Stimulated activated naive B cell treated with anti-CD40 and anti-IgM and Interleukin-4, amounts not matched to agents 10 μg/mL and 1 μg/mL and 100 μg/mL, for 72 hours (primary cell): ENCODE data around the gene ALOX5.

Experiments
- ATAC-seq, 2 donors: fragments of 150-1000 bp; cut with Tn5 transposase; replicated peaks; 2 replicates each; pipeline ENCODE4 v1.10.0; 2021; ENCODE audit warnings: moderate library complexity in 1 of 2
- DNase-seq: peaks from one replicate; pipeline ENCODE4 v3.0.0; 2021
- H3K27ac Mint-ChIP-seq: one replicate; pipeline ENCODE4 v1.8.0; 2022; ENCODE audit warnings: mild to moderate bottlenecking, mixed read lengths
- H3K27me3 Mint-ChIP-seq, 2 donors: one replicate each; pipeline ENCODE4 v1.8.0; 2022; ENCODE audit warnings: mixed read lengths in 2 of 2
- H3K36me3 Mint-ChIP-seq, 2 donors: one replicate each; pipeline ENCODE4 v1.8.0; 2022; ENCODE audit warnings: mixed read lengths in 2 of 2, mild to moderate bottlenecking in 1 of 2
- H3K4me1 Mint-ChIP-seq, 2 donors: one replicate each; pipeline ENCODE4 v1.8.0; 2022; ENCODE audit warnings: mixed read lengths in 2 of 2, mild to moderate bottlenecking in 1 of 2
- H3K4me3 Mint-ChIP-seq, 2 donors: one replicate each; pipeline ENCODE4 v1.8.0; 2022; ENCODE audit warnings: mild to moderate bottlenecking in 2 of 2, mixed read lengths in 2 of 2, moderate library complexity in 1 of 2
- H3K9me3 Mint-ChIP-seq, 2 donors: one replicate each; pipeline ENCODE4 v1.8.0; 2022; ENCODE audit warnings: mixed read lengths in 2 of 2, mild to moderate bottlenecking in 1 of 2

The ALOX5 gene

DNA sequence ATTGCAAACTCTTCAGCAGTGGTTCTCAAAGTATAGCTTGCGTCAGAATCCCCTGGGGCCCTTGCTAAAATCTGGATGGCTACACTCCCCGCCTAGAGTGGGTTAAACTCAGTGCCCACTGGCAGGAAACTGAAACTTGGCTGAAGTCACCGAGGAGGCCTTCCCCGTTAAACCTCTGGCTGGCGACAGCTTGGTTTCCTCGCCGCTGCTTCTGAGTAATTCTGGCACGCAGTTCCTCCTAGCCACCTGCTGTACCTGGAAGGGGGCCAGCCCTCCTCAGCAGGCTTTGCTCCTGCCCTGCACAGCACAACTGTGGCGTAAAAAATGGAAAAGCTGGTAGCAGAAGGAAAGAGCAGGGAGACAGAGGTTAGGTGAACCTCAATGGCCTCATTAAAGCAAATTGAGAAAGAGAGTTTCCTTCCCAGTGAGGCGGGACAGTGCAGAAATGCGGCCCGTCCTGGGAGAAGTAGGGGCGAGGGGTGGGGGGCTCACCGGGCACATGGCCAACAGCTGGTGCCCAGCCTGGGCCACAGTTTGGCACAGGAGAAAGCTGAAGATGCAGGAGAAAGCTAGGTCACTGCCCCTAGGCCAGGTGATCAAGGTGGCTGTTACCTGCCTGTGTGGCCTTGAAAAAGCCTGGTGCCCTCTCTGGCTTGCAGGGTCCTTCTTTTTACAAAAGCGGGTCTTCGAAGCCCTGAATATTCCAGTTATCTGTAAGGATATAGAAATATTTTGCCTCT, 46.6 kb downstream of the ALOX5 start:
- Mint-ChIP-seq H3K36me3 (peaks cover 31 to 33% of the 10 kb centered on the region in 2 donors), H3K27me3 (no peaks in the 10 kb centered on the region), H3K4me3 (peak overlapping the region; percentile 98 to 100), H3K4me1 (peaks cover 58 to 82% of the 10 kb centered on the region in 2 donors), H3K9me3 (peaks cover 0 to 5% of the 10 kb centered on the region in 2 donors), H3K27ac (peak overlapping the region; percentile 99)
- DNase-seq = peak; percentile 92
- peak; percentile 73 for ATAC-seq

DNA sequence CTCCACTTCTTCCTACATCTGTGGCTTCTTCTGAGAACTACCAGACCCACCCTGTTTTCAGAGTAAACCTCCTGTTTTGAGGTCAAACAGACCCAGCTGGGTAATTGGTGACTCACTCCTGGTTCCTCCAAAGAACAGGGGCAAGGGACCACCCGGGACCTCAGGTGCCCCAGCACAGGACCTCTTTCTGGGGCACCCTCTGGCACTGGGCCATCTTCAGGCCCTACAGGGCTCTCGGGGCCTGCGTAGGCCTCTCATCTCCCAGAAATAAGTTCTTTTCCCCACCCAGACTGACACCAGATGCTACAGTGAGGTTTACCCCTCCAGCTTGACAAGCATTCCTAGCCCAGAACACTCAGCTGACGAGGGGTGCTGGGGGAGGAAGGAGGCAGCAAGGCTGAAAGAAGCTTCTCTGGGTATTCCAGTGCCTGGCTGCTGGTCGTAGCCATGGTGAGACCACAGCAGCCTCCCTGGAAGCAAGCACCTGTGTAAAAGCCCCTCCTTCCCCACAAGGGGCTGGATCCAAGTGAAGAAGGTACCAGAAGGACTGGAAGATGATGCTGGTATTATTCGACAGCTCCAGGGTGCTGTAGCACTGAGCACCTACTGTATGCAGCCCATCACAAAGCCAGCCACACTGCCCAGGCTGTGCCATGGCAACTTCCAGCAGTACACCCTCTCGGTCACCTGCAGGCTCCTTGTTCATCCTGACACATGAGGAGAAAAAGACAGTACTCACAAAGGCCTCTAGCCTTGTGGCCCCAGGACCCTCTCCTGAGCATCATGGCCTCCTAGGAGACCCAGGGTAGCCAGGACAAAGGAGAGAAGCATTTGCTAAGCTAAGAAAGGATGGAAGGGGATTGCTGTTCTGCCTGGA, 47.4 kb downstream of the ALOX5 start:
- peak; percentile 67 for DNase-seq
- Mint-ChIP-seq H3K4me1 (peaks cover 64 to 88% of the 10 kb centered on the region in 2 donors), H3K27ac (peak overlapping the region; percentile 99), H3K27me3 (no peaks in the 10 kb centered on the region), H3K36me3 (peaks cover 34 to 38% of the 10 kb centered on the region in 2 donors), H3K4me3 (peak overlapping the region; percentile 55 to 100), H3K9me3 (peaks cover 0 to 3% of the 10 kb centered on the region in 2 donors)
- ATAC-seq = peak; percentile 45 to 59

DNA sequence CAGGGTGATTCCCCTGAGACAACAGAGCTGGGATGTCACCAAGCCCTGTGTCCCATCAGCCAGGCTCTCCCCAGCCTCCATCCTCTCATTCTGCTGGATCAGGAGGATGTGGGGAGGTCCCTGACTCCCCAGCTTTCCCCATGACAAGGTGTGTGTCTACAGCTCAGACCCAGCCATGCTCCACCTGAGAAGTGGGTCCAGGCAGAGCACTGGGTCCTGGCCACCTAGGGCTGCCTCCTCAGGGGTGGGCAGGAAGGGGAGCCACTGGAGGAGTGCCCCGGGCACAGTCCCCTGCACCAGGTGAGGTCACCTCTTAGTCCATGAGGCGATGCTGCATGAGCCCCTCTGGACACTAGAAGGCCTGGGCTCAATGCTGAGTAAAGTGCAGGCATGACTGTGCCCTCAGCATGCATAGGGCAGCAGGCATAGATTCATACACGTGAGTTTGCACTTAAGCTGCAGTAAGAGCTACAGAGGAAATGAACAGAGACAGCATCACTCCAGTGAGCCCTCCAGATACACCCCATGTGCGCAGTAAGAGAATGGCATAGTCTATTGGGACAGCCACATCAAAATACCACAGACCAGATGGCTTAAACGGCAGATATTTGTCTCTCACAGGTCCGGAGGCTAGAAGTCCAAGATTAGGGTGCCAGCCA, 48.3 kb downstream of the ALOX5 start:
- no peak overlapping the region for H3K4me3 Mint-ChIP-seq
- H3K9me3 Mint-ChIP-seq = no peaks in the 10 kb centered on the region
- DNase-seq (no peak), ATAC-seq (no peak)
- peaks cover 61 to 87% of the 10 kb centered on the region in 2 donors for H3K4me1 Mint-ChIP-seq
- no peaks in the 10 kb centered on the region for H3K27me3 Mint-ChIP-seq
- peaks cover 38 to 39% of the 10 kb centered on the region in 2 donors for H3K36me3 Mint-ChIP-seq
- H3K27ac Mint-ChIP-seq = peak overlapping the region; percentile 99

DNA sequence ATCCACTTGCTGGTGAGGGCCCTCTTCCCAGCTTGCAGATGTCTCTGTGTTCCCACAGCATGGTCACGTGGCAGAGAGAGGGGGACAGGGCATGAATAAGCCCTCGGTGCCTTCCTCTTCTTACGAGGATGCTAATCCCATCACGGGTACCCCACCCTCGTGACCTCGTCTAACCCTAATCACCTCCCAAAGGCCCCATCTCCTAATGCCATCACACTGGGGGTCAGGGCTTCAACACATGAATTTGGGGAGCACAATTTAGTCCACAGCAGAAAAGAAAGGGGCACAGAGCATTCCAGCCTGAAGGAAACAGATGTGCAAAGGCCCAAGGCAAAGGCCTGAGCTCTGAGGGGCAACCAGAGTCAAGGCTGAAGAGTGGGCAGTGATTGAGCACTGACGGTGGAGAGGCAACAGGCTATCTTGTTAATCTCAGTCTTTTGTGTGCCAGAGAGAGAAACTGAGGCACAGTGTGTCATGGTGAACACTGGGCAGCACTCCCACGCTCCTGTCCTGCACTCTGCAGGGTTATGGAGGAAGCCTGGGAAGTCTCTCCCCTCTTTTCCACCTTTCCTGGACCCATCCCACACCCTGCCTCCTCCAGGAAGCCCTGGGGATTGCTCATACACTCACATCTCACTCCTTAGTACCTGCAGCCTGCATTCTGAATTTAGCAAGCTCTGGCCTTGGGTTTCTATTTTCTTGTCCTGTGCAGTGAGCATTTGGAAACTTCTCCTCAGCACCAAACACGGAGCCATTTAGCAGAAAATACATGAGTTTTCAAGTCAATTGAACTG, 49.0 kb downstream of the ALOX5 start:
- Mint-ChIP-seq H3K4me3 (no peak overlapping the region), H3K27me3 (no peaks in the 10 kb centered on the region), H3K9me3 (no peaks in the 10 kb centered on the region), H3K4me1 (peaks cover 54 to 85% of the 10 kb centered on the region in 2 donors), H3K27ac (peak overlapping the region; percentile 75), H3K36me3 (peaks cover 37 to 40% of the 10 kb centered on the region in 2 donors)
- DNase-seq = no peak
- ATAC-seq = no peak

DNA sequence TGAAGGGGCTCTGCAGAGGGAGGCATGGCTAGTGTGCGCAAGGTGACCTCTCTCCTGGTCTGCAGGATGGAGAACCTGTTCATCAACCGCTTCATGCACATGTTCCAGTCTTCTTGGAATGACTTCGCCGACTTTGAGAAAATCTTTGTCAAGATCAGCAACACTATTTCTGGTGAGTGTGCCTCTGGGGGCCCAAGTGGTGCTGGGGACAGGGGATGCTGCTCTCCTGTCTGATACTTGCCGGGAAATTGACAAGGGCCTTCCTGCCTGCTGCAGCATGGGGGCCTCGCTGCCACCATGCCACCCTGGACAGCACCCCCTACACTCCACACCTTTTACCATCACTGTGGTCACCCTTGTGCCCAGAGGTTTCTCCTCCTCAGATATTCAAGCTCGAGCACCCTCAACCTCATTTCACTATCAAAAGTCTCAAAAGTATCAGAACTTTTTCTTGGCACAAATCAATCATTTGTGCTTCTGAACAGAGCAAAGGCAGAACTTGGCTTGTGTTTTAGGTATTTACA, 50.0 kb downstream of the ALOX5 start:
- Mint-ChIP-seq H3K27ac (peak overlapping the region; percentile 77), H3K36me3 (peaks cover 44 to 50% of the 10 kb centered on the region in 2 donors), H3K27me3 (no peaks in the 10 kb centered on the region)

DNA sequence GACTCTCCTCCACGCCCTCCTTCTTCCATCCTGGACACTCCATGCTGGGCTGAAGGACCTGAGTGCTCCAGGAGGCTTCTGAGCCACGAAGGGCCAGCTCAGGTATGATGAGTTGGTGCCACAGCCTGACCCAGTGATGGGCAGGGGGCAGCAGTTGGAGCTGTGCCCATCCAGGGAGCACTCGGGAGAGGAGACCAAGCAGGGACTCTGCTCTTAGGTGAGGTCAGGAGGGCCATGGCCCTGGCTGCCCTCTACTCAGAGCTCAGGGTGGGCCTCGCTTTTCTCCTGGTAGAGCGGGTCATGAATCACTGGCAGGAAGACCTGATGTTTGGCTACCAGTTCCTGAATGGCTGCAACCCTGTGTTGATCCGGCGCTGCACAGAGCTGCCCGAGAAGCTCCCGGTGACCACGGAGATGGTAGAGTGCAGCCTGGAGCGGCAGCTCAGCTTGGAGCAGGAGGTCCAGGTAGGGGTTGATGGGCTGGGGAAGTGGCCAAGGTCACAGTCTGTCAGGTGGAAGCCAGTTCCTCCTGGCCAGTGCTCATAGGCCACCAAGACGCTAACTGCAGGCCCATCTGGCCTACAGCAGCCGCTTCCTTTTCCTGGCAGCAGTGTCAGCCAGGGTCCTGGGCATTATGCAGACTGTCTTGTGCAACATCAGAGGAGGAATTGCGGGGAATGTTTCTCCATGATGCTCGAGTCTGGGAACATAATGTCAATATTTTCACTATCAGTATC, 50.8 kb downstream of the ALOX5 start:
- no peaks in the 10 kb centered on the region for H3K9me3 Mint-ChIP-seq
- H3K4me1 Mint-ChIP-seq = peaks cover 48 to 72% of the 10 kb centered on the region in 2 donors
- no peaks in the 10 kb centered on the region for H3K27me3 Mint-ChIP-seq
- DNase-seq (no peak), ATAC-seq (no peak)
- peak overlapping the region; percentile 77 for H3K27ac Mint-ChIP-seq
- H3K36me3 Mint-ChIP-seq = peaks cover 39 to 45% of the 10 kb centered on the region in 2 donors
- no peak overlapping the region for H3K4me3 Mint-ChIP-seq

More for the DNA sequence above, 50.0 kb downstream of the ALOX5 start:
- Mint-ChIP-seq H3K4me1 (peaks cover 51 to 79% of the 10 kb centered on the region in 2 donors), H3K9me3 (no peaks in the 10 kb centered on the region), H3K4me3 (no peak overlapping the region)
- ATAC-seq = no peak
- no peak for DNase-seq

DNA sequence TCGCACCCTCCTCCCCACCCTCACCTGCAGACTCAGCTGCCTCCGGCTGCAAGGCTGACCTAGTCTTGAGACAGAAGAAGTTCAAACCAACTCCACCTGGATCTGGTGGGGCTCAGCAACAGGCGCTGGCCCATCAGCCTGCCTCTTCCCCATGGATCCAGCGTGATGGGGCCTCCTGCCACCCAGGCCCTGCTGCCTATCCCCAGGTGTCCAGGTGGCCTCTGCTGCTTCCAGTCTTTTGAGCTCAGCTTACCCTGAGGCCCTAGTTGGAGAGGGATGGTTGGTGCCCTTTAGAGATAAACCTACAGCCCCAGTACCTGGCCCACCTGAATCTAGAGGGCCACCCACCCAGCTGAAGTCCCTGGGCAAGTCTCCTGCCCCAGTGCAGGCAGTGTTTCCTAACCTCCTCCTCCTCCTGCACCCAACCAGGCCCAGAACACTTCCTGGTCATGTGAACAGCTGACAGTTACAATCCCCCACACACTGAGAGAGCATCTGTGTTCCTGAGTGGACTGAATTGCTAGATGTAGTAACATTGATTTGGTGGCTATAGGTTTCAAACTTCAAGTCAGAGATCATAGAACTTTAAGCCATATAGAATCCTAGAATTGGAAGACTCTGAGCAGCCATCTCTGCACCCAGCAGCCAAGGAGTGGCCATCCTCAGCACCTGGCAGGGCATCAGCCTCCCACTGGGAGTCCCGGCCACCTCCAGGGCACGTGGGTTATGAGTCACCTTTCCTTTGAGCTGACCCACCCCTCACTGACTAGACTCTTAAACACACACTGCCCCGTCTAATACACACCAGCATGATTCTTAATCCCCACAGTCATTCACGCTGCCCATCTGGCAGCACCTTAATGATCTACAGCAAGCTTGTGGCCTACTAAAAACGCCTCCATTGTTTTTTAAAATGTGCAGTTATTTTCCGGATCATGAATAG, 51.9 kb downstream of the ALOX5 start:
- Mint-ChIP-seq H3K27ac (peak overlapping the region; percentile 79), H3K9me3 (no peaks in the 10 kb centered on the region), H3K4me1 (peaks cover 43 to 62% of the 10 kb centered on the region in 2 donors), H3K36me3 (peaks cover 39 to 45% of the 10 kb centered on the region in 2 donors), H3K4me3 (no peak overlapping the region), H3K27me3 (no peaks in the 10 kb centered on the region)
- ATAC-seq (no peak), DNase-seq (no peak)

DNA sequence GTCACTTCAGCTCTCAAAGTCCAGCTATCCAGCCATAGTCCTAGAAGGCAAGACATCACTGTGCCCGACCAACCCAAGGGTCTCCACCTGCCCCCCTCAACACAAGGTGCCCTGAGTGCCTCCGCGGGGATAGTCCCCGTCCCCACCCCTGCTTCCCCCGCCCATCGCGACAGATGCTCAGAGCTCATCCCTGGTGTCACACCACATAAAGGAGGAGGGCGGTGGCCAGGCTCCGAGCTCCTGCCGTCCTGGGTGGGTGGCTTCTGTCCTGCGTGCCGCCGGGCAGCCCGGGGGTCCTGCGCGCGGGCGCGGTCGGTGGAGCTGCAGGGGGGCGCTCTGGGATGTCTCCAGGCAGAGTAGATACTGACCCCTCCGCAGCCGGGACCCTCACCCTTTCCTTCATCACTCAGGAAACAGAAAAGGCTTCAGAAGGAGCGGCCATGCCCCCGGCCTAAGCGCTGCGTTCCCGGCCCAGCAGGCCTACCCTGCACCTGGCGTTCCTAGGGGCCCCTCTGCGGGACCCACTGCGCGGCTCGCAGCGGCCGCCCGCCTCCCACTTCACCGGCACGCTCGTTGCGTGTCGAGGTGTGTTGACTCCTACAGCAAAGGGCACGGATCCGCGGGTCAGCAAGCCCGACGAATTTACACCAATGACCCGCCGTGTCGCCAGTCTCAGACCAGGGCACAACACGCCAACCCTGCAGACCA, 53.4 kb downstream of the ALOX5 start:
- Mint-ChIP-seq H3K27ac (no peak overlapping the region), H3K36me3 (peaks cover 39 to 45% of the 10 kb centered on the region in 2 donors), H3K4me3 (no peak overlapping the region), H3K9me3 (no peaks in the 10 kb centered on the region), H3K27me3 (no peaks in the 10 kb centered on the region), H3K4me1 (peaks cover 29 to 47% of the 10 kb centered on the region in 2 donors)
- DNase-seq (no peak), ATAC-seq (no peak)

DNA sequence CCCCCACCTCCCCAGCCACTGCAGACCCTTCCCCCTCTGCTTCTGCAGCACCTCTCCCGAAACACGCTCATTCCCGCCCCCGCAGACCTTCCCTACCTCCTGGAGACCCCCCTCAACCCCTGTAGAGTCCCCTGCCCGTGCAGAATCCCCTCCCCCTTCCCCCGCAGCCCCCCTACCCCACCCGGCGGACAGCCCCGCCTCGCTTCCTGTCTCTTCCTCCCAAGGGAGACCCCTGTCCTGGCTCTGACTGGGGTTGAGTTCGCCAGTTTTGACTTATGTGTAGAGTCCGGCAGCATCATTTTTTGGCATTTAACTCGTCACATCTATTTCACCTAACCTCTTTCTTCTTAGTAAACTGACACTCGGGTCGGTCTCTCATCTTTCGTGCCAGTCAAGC, 54.0 kb downstream of the ALOX5 start:
- Mint-ChIP-seq H3K27me3 (no peaks in the 10 kb centered on the region), H3K27ac (peak overlapping the region; percentile 65), H3K36me3 (peaks cover 42 to 50% of the 10 kb centered on the region in 2 donors), H3K9me3 (no peaks in the 10 kb centered on the region), H3K4me3 (peak overlapping the region in 1 of 2 donors; percentile 44), H3K4me1 (peaks cover 26 to 47% of the 10 kb centered on the region in 2 donors)
- ATAC-seq = no peak
- DNase-seq = no peak

DNA sequence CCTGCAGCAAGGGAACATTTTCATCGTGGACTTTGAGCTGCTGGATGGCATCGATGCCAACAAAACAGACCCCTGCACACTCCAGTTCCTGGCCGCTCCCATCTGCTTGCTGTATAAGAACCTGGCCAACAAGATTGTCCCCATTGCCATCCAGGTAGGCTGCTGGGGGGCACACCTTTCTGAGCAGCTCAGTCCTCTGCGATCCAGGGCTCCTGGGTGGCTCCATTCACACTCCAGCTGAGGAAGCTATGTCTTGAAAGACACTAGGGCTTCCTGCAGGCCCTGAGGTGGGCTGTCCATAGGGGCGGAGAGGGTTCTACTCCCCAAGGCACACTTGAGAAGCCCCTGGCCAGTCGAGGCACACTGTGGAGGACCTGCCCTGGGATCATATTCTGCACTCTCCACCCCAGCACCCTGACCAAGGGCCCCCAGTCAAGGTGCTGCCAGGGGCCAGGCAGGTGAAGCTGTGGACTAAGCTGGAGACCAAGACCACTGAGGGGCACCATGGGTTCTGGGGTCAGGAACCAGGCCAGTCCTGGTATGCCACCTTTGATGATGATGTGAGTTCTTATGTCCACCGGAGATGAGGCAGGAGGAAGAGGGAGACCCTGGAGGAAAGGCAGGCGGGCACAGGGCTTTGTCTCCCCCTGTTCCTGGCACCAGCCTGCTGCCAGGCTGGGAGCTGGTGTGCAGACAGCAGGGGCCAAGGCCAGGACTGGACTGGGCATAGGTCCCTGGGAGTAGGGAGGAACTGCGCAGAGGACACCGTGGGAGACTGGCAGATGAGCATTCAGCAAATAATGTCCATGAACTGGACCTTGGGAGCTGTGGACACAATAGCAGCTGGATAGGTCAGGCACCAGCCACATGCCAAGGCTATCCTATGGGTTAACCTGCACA, 54.8 kb downstream of the ALOX5 start:
- Mint-ChIP-seq H3K36me3 (peaks cover 44 to 55% of the 10 kb centered on the region in 2 donors), H3K4me3 (no peak overlapping the region), H3K9me3 (no peaks in the 10 kb centered on the region), H3K27ac (peak overlapping the region; percentile 72), H3K27me3 (no peaks in the 10 kb centered on the region), H3K4me1 (peaks cover 32 to 53% of the 10 kb centered on the region in 2 donors)
- ATAC-seq (no peak), DNase-seq (no peak)

DNA sequence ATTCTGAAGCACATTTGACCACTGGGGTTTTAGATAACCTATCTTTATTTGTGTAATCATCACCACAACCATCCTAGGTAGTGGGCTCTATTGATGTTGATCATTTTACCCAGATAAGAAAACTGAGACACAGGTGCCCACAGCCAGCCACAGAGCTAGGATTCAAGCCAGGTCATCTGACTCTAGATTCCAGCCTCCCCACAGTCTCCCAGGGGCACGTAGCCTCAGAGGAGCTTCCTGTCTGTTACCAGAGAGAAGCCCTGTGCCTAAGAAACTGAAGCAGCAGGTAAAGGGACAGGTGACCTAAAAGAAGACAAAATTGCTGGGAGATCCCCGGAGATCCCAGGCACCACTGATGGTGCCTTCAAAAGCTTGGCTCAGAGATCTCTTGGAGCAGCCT, 55.8 kb downstream of the ALOX5 start:
- Mint-ChIP-seq H3K27me3 (no peaks in the 10 kb centered on the region), H3K9me3 (no peaks in the 10 kb centered on the region), H3K4me1 (peaks cover 30 to 53% of the 10 kb centered on the region in 2 donors), H3K27ac (peak overlapping the region; percentile 7), H3K4me3 (no peak overlapping the region), H3K36me3 (peaks cover 46 to 54% of the 10 kb centered on the region in 2 donors)
- DNase-seq = no peak
- ATAC-seq = no peak
